HK-2 (cell line): ENCODE results near the gene GNAQ.

Experiments used
- DNase-seq: peaks from one replicate; pipeline ENCODE4 v3.0.0-alpha.2; 2018; ENCODE audit not compliant: unreplicated experiment

GNAQ gene

GRCh38 chr9:77843871-77844155, 187.8 kb downstream of the GNAQ start:
- DNase-seq, result no peak

- DNase-seq, result no peak
Measured at GRCh38 chr9:77843076-77843870, 188.3 kb downstream of the GNAQ start.

GRCh38 chr9:77841739-77842386, 189.7 kb downstream of the GNAQ start:
- no peak for DNase-seq

GRCh38 chr9:77839459-77840140, 192.0 kb downstream of the GNAQ start:
- no peak for DNase-seq

GRCh38 chr9:77838986-77839385, 192.6 kb downstream of the GNAQ start:
- DNase-seq, result no peak

GRCh38 chr9:77834898-77835488, 196.6 kb downstream of the GNAQ start:
- DNase-seq, result no peak

- DNase-seq, result no peak
Measured at GRCh38 chr9:77833561-77834429, 197.8 kb downstream of the GNAQ start.

- DNase-seq, result no peak
Measured at GRCh38 chr9:77832639-77833038, 199.0 kb downstream of the GNAQ start.

- DNase-seq, result no peak
Measured at GRCh38 chr9:77831781-77832180, 199.8 kb downstream of the GNAQ start.

GRCh38 chr9:77830618-77831285, 200.9 kb downstream of the GNAQ start:
- DNase-seq, result no peak

- no peak for DNase-seq
Measured at GRCh38 chr9:77829420-77829819, 202.2 kb downstream of the GNAQ start.

- no peak for DNase-seq
Measured at GRCh38 chr9:77827104-77827784, 204.4 kb downstream of the GNAQ start.

- DNase-seq, result no peak
Measured at GRCh38 chr9:77826621-77827020, 205.0 kb downstream of the GNAQ start.

GRCh38 chr9:77826116-77826515, 205.5 kb downstream of the GNAQ start:
- no peak for DNase-seq

GRCh38 chr9:77825361-77825760, 206.2 kb downstream of the GNAQ start:
- no peak for DNase-seq

- DNase-seq, result no peak
Measured at GRCh38 chr9:77820293-77820954, 211.2 kb downstream of the GNAQ start.

GRCh38 chr9:77819657-77820056, 212.0 kb downstream of the GNAQ start:
- no peak for DNase-seq

GRCh38 chr9:77817590-77818311, 213.9 kb downstream of the GNAQ start:
- no peak for DNase-seq

- DNase-seq, result no peak
Measured at GRCh38 chr9:77816641-77817341, 214.8 kb downstream of the GNAQ start.
